Measurements from ENCODE around the gene HSD17B10.
"Not testable (repeated sequence)": the region's sequence is repeated elsewhere in the genome, so short reads cannot be mapped to it uniquely, and the experiment has no call there.

HSD17B10 gene

DNA sequence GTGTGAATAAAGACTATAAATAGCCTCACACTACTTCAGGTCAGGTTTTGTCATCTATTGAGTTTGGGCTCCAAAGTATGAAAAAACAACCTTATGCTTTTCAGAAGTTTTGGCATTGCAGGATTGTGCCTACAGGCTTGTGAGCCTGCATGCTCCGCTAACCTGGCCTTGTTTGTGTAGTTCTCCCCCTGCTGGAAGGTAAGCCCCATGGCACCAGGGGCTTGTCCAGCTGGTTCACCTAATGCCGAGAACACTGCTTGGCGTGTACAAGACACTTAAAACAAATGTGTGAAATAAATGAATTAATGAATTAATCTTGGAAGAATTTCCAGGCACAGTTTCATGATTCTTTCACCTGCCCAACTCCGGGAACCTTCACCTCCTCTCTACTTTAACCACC is 1.8 kb upstream of the HSD17B10 start:
- DNase-seq: peak; percentile 2 to 16 (median 8)

DNA sequence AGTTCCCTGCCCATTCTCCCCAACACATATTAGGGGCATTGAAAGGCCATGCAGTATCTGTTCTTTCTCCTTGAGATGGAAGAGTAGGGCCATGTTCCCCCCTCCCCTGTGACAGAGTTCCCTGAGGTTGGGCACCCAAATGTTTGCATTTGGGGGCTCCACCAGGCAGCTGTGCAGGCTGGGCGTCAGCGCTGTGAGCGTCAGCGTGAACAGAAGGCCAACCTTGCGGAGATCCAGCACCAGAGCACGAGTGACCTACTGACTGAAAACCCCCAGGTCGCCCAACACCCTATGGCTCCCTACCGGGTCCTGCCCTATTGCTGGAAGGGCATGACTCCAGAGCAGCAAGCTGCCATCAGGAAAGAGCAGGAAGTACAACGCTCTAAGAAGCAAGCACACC is 3.9 kb downstream of the HSD17B10 start:
- DNase-seq: no peak

DNA sequence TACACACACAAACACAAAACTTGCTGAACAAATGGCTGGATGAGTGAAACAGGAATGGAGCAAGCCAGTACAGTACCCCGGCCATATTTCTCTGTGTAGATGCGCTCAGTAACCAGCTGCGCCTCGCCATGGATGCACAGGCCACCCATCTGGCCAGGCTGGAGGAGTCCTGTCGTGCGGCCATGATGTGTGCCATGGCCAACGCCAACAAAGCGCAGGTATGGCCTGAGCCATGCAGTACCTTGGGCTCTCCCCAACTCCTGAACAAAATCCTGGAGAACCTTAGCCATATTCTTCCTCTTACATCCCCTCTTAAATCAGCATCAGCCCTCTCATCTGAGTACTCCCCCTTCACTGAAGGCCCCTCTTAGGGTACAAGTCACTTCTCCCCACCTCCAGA is 4.4 kb downstream of the HSD17B10 start:
- DNase-seq: no peak

DNA sequence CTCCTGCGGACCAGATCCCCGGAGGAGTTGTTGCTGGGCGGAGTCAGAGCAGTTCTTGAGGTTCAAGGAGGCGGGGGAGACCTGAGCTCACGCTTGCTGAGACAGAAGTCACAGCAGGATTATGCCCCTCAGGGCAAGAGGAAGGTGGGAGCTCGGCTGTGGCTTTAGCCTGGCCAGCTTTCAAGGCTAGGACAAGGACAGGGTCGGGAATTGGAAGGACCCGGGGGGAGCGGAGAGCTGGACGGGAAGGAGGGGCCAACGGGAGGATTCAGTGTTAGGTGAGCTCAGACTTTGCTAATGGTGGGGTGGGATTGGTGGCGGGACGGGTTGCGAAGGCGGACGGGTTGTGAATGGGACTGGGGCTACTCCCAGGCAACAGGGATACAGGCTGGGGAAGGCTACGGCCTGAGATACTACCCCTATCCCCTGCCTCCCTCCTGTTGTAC is 11.3 kb downstream of the HSD17B10 start, which contains the start of gene RIBC1:
Gene RIBC1, plus strand, starts transcription at position 13 of the 446 bp plus-strand sequence. CDS start 3,404 bp downstream, outside the sequence.
- DNase-seq: no peak

DNA sequence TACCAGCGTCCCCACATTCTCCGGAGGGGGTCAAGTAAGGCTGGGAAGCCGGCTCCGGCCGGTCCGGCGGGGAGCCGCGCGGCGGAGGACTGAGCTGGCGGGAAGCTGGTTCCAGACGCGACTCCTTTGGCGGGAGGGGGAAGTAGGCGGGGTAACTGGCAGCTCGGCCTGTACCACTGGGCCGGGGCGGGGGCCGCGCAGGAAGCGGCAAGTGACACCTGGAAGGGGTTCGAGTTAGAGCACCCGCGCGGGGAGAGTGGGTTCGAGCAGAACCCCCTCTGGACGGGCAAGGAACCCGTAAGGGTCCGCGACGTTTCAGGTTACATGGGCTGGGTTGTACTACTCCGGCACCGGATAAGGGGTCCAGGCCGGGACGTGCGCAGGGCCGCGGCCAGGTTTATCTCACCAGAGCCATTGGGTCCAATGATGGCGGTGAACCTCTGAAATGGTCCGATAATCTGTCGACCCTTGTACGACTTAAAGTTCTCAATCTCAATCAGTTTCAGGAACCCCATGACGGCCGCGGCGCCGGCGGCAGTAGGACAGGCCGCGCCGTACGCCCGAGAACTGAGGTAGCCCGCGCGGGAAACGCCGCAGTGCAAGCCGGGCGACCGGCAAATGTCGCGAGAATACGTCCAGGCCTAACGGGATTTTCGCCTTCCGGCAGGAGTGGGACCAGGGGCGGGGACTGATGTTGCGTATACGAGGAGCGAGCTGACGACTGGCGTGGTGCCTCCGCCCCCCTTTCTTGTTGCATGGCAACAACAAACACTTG is 11.9 kb downstream of the HSD17B10 start, which contains the start of gene SMC1A:
Gene SMC1A, minus strand, starts transcription at position 569 of the 775 bp plus-strand sequence. Its CDS starts 54 bp downstream, at position 515.
- DNase-seq: peak; percentile 77 to 85 (median 83)

DNA sequence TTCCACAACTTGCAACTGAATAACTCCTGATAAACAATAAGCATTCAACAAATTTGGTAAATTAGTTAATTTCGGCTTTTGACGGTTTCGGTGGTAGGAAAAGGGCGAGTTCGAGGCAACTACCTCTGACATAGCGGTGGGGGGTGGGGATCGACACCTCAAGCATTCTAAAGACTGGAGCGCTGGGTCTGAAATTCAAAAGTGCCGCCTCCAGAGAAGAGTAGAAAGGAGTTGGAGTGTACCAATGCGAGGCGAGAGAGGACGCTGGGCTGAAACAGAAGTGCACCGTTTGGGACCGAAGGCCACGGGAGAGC is 12.4 kb downstream of the HSD17B10 start:
- peak in 1 of 4 experiments; percentile 14 for DNase-seq

DNA sequence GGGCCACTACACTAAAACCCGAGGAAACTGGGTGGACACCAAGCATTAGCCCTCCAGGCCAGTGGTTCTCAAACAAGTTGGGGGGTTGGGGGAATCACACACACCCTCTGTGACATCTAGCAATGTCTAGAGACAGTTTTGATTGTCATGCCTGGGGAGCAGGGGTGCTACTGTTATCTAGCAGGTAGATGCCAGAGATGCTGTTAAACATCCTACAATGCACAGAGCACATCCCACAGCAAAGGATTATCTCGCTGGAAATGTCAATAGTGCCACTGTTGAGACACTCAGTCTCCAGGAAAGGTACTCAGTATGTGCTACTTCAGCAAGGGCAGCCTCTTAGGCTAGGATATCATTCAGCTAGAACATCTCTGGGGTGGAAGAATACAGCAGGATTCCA is 13.0 kb downstream of the HSD17B10 start:
- no peak for DNase-seq

DNA sequence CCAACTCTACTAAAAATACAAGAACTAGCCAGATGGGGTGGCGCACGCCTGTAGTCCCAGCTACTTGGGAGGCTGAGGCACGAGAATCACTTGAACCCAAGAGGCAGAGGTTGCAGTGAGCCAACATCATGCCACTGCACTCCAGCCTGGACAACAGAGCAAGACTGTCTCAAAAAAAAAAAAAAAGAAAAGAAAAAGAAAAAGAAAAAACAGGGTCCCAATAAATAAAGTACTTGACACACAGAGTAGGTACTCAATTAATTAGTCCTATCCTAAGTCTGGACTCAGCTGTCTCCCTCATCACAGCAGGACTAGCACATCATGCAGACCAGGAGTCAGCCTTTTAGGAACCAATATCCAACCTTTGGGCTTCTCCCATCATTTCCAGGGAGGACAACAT is 13.8 kb downstream of the HSD17B10 start:
- not testable (repeated sequence) for DNase-seq

DNA sequence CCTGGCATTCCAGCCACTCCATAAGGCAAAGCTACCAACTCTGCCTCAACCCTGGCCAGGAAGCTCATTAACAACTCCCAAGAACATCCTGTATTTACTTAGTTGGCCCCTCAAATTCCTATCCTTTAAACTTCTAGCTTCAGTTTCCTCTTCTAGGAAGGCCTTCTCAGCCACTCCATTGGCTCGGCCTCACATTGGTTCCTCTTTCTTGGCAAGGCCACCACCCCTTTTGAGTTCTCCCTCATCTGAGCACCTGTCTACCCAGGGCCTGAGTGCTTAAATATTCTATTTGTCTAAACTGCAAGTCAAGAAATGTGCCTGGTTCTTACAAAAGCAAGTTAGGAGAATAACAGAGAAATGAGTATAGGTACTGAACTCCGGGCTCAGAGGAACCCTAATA is 21.7 kb downstream of the HSD17B10 start:
- DNase-seq: no peak

DNA sequence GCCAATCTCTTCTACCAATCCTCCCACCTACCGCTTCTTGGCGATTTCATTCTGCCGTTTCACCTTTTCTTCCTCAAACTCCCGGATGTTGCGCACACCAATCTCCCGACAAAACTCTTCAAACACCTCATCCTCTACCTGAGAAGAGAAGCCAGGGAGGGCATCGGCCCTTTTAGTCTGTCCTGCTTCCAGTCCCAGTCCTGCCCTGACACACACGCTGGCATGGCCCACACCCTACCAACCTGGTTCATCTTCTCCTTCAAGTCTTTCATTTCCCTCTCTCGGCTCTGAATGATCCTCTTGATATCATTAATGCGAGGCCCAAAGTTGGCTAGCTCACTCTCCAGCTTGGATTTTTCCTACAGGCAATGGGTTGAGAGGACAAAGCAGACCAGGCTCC is 30.6 kb downstream of the HSD17B10 start:
- no peak for DNase-seq

DNA sequence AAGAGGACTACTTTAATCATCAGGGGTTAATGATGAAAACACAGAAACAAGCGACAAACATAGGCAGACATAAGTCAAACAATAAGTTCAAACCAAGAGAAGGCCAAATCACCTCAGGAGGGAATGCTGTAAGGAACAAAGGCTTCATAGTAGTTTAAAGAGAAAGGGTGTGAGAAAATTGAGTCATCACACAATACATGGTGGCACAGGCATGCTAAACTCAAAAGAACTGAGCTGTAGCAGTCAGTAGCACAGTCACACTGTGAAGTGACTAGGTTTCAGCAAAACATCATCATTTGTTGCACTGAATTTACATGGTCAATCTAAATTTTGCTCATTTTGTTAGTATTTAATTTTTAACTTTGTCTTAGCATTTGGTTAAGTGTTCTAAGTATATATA is 36.0 kb downstream of the HSD17B10 start:
- DNase-seq: no peak

DNA sequence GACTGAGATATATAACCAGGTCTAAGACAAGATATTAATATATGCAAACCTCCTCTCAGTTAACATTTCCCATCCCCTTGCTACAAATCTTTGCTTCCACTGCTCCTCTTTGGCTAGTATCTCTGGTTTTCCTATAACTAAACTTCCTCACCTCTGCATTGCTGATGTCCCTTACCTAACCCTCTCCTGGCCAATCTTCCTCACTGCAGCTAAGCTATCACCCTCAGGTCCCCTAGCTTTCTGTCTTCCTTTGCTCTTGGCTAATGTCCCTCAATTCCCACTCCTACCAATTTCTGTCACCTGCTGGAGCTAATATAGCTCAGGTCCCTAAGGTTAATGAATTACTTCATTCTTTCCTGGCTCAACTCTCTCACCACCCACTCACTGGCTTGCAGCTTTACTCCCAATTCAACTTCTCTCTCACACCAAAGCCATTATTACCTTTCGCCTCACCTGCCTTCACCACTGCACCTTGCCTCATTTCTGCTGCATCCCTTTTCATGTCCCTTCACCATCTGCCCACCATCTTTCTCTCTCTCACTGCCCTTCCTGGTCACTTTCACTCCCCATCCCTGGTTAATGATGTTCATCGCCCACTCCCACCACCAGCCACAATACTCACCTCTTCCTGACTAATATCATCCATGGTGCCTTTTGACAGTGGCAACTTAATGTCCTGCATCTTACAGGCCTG is 38.4 kb downstream of the HSD17B10 start:
- DNase-seq: no peak

DNA sequence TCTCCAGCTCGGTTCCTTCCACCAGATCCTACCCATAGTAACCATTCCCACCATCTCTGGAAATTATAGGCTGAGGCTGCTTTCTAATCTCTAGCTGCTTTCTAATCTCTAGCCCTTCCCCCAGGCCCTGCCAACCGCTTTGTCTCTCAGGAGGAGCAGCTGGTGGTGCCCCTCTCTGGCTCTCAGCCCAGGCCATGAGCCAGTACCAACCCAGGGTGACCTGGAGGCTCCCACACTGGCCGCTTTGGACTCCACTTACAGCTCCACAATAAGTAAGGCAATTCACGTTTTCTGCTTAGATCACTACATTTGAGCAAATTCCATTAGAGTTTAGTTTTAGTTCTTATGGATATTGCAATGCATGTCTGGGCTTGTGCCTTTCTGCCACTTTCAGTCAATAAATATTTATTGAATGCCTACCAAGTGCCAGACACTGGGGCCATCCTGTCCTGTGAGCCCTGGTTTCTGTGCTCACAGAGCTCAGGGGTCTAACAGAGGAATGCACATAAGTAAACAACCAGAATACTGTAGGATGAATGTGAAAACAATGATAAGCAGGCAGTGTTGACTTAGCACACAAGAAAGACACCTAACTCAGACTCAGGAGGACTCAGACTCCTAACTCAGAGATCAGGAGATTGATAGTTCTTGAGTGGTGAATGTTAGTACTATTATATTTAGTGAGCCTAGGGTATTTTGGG is 50.6 kb downstream of the HSD17B10 start:
- no peak for DNase-seq

Measured in activated CD4-positive, CD25-positive, alpha-beta regulatory T cell (primary cell).